ENCODE results near the gene ASCC1.

ASCC1 gene

DNA sequence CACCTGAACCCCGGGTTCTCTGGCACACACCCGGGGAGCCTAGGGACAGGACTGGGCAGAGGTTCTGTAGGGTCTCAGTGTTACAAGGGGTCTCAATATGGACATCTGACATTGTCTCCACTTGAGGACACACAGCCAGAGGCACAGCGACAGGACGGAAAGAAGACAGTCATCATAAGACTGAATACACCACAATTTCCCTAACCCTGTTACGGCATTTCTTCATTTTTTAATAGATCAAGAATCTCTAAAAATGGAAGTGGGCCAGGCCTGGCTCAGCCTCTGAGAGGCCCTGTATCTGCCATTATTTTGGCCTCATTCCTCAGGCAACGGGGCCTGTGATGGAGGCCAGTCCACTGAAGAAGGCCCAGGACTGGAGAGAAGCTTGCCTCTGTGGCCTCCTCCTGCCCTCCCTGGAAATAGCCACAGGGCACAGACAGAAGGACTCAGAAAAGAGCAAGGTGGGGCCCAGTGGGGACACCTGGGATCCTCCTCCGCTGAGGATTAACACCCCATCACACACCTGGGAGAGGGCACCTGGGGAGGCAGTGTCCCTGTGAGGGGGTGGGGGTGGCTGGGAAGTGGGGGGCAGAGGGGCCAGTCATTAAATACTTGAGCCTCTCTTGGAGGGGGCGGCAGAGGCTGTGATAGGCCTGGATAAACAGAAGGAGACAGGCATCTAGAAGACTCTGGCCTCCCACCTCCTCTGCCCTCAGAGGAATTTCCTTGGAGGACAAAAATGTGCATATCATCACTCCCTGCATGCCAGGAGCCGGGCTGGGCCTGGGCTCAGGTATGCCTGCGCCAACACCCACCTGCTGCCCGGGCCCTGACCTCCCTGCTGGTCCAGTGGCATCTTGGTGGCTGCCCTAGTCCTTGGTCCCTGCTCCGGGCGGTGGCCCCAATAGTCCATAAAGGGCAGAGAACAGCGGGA, 135.8 kb downstream of the ASCC1 start:
- DNase-seq: no peak

DNA sequence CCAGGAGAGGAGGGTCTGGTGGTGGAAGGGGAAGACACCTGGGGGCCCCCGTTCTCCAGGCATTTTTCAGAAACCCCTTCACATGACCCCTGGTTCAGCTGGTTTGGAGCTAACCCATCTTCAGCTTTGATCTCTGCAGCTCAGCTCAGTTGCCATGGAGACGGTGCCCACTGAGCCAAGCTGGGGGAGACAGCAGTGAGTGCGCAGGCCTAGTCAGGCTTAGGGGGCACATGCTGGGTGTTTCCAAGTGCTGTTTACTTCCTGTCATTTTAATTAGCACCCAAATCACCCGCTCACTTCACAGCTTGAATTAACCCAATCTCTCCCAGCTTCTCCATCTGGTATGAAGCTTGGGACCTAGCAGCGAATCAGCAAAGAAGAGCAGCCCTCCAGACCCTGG, 136.7 kb downstream of the ASCC1 start:
- DNase-seq: peak; percentile 42

DNA sequence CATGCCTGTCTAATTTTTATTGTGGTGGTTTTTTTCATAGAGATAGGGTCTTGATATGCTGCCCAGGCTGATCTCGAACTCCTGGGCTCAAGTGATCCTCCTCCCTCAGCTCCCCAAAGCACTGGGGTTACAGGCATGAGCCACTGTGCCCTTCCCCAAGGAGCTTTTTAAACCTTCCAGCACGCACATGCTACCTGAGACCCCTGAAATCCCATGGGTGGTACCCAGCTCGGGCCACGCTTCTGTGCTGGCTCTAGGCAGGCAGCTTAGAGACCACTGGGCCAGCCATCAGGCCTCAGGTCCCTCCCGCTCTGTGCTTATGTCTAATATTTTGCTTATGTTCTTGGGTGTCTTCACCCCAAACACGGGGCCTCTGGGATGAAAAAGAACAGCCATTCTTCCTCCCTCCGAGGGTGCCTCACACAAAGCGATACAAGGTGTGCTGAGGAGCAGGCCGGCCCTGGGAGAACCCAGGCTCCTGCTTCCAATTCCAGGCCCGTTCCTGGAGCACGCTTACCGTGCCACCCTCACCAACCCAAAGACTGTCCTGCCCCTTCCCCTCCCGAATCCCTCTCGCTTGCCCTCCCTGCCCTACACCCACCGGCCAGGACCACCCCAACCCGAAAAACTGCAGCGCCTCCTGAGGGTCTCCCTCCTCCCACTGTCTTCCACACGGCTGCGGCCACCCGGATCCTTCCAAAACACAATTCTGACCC, 138.6 kb downstream of the ASCC1 start:
- DNase-seq: no peak

DNA sequence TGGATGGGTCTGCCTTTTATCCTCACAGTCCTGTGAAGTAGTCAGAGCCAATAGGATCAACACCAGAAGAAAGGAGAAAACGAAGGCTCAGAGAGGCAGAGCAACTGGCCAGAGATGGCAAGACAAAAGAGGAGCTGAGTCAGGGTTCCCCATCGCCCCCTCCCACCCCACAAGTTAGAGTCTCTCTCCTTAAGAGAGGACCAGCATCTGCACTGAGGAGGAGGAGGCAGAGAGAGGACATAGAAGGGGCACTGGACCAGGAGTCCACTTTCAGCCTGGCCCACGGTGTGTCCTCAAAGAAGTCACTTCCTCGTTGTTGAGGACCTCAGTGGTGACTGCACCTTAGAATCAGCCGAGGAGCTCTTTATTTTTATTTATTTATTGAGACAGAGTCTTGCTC, 139.3 kb downstream of the ASCC1 start:
- no peak for DNase-seq

DNA sequence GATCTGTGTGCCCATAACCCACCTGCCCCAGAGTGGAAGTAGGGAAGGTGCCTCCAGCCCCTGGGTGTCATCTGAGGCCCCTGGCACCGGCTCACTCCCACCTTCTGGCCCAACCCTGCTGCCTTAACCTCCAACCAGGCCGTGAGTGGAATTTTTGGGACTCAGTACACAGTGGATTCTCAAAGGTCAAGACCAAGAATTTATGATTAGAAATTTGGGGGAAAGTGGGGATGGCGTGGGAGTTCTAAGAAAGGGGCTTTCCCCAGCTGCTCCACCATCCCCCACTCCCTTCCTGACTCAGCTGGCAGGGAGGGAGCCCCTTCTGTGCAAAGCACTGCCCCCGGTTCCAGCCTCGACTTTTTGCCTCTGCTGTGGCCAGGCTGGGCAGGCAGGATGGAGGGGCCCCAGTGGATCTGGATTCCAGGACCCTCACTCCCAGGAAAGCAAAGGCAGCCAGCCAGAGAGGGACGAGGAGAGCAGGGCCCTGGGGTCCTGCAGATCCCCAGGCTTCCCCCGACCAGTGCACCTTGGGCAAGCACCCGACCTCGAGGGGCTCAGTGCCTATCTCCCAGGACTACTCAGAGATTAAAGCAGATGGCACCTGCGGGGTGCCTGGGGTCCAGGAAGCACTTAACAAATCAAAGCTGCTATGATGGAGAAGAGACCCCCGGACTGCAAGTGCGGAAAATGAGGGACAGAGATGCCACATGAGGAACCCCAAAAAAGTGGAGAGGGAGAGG, 140.5 kb downstream of the ASCC1 start:
- DNase-seq: no peak

DNA sequence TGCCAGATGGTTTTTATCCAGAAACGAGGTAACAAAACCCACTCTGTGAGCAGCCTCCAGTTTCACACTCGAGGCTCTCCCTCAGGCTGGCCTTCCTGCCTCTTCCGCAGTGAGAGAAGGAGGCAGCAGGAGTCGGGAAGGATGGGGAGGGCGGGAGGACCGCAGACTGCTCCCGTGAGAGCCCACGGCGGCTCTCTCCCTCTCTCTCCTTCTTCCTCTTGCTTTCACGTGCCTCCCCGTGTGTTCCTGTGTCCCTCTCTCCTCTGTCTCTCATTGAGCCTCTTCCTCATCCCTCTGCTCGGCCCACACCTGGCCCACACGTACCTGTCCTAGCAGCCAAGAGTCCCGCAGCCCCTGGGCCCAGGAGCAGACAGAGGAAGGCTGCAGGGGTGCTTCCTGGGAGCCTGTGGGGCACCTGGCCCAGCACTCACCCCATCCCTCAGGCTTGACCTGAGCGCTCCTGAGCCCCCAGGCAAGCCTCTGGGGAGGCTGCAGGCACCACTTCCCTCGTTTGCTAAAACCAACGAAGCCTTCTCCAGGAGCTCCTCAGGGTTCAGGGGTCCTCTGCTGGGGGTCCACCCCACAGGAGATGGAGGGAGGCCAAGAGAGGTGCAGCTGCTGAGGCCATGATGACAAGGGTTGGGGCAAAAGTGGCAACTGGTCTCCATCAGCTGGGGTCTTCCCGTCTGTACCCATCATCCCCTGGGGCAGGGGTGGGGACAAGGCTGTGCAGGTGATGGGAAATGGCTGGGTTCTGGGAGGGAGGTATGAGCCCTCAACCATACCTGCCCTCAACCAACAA, 141.3 kb downstream of the ASCC1 start:
- DNase-seq: no peak

DNA sequence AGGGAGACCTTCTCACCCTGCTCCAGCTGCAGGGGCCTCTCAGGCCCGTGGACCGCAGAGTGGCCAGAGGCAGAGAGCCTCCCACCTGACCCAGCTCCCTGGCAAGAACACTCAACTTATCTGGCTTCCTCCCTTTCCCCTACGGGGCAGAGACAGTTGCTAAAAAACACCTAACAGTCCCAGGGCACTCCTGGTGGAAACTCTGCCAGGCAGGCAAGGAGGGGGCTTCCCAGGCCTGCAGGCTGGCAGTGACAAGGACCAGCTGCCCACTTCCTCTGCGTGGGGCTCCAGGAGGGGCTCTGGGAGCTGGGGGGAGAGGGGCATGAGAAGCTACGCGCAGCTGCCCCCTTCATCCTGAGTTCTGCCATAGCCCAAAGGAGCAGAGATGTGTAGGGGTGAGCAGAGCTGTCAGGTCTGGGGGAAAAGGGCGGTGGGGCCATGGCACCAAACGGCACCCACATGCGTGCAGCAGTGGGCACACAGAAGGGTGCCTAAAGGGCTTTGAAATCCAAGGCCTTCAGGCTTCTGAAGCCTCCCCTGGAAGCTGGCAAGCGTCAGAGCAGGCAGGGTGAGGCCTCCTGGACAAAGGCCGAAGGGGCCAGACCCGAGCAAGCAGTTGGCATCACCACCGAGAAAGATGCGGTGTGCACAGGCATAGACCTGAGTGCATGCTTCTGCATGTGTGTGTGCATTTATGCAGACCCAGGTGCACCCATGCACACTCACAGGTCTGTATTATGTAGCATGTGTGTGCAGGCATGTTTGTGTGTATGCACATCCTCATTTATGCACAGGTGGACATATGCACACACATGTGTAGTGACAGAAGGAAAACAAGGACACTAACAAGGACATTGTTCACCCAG, 142.1 kb downstream of the ASCC1 start:
- DNase-seq: no peak

DNA sequence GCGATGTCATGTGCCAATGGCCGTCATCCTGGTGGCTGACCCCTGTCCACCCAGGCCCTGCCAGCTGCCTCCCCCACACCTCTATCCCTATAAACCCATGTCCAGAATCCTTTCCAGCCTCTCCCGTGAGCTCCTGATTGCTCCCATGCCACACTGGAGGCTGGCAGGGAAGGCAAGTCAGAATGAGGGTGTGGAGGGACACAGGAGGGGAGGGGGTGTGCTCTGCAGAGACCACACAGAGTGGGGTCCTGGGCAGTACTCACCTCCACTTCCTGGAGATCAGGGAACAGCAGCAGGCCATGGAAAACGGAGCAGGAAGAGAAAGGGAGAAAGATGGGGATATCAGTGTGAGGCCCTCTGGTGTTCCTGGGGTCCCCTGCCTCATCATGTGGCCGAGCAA, 143.4 kb downstream of the ASCC1 start:
- no peak for DNase-seq

DNA sequence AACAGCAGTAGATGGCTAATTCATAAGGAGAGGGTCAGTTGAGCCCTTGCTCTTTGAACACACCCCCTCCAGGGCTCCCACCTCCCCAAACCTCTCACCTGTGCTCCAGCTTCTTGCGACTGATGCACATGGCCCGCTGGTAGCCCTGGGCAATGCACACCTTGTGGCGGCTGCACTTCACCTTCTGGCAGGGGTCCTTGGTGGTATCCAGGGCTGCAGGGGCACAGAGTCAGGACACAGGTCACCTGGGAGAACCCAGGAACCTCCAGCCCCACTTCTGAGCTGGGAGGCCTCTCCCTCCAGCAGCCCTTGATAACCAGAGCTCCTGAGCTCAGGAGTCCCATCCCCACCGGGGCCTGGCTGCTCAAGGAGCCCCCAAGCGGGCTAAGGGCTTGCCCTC, 144.0 kb downstream of the ASCC1 start:
- DNase-seq: no peak

DNA sequence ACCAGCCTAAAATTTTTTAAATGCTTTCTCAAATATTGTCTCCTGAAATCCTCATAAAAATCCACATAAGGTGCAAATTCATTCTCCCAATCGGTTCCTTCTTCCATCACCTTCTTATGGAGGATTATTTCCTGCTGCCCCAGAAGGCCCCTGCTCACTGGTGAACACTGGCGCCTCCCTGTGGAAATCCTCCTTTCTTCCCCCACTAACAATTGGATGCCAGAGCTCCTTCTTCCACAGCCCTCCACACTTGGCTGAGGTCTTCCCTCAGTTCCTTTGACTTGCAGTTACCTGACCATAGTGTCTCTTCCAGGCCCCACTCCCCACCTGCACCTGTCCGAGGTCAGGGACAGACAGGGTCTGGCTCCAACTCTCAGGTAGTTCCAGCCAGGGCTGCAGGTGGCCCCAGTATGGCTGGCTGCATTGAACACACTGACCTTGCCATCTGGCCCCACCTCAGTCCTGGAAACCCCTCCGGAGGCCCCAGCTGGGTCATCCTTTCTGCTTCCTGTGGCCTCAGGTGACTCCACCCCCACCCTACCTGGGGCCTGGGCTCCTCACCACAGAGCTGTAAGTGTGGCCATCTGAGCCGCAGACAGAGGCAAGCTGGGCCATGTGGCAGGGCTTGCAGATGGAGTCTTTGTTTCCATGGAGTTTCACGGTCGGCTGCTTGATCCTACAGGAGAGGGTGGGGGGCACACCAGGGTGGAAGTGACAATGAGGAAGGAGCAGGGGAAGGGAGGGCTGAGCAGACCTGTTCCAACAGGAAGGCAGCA, 146.1 kb downstream of the ASCC1 start:
- DNase-seq: no peak

DNA sequence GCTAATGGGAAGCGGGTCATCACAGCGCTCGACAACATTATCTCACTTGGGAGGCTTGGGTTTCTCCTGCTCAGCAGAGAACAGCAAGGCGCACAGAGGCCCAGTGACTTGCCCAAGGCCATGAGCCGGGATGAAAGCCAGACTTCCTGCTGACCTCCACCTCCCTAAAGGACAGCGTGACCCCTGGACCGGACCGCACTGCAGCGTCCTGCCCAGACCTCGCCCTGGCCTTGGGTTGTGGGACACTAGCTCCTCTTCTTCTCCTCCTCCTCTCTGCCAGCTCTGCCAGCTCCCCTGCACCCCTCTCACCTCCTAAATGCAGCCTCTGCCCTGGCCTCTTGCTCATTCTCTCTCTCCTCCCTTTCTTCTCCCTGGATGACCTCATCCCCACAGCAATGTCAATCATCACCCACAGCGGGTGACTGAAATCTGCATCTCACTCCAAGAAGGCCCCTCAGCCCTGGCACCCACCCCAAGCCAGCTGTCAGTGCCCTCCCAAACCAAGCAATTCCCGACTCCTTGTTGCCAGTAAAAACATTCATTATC, 147.1 kb downstream of the ASCC1 start:
- DNase-seq: no peak

DNA sequence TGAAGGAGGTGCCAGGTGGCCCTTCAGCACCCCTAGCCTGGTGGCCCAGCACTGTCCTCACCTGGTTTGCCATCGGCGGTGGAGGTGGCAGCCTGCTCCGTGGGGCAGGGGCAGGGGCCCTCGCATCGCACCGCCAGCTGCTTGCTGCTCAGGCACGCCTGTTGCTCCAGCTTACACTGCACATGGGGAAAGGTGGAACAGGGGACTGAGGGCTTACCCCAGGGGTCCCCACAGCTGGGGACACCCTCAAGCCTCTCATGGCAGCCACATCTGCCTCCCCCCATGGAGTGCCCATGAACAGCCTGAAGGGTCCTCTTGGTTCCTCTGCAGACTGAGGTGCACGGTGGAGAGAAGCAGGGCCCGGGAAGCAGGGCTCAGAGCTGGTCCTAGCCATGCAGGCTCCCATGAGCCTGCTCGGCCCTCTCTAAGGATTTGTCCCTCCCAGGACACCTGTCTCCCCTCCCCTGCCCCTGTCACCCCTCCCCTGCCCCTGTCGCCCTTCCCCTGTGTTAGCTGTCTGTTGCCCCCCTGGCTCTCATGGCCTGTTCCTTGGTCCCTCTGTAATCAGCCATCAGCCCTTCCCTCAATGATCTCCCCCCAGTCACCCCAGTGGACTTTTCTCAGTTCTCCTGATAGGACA, 147.8 kb downstream of the ASCC1 start:
- DNase-seq: no peak

DNA sequence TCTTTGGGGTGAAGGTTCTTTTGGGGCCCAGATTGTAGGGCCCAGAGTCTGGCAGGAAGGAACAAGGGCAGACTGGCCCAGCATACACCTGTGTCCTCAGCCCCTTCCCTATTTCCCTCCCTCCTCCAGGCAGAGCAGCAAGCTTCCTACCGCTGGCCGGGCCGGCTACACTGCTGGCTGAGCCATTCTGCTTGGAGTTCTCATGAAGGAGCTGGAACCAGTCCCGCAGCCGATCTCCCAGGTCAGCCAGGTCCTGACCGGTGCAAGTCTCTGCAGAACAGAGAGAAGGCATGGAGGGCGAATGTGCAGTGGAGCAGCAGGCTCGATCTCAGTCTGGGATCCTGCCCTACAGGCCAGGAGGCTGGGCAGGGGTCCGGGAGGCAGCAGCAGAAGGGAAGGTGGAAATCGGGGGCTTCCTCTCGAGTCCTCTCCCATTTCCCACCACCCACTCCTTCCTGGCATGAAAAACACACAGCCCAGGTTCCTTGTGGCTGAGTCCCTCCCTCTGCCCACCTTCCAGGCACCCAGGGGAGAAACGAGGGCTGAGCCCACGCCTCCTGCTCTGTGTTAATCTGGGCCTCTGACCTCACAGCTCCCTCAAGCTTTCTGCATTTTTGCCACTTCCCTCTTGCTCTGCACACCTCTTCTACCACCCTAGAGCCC, 148.5 kb downstream of the ASCC1 start:
- no peak for DNase-seq

DNA sequence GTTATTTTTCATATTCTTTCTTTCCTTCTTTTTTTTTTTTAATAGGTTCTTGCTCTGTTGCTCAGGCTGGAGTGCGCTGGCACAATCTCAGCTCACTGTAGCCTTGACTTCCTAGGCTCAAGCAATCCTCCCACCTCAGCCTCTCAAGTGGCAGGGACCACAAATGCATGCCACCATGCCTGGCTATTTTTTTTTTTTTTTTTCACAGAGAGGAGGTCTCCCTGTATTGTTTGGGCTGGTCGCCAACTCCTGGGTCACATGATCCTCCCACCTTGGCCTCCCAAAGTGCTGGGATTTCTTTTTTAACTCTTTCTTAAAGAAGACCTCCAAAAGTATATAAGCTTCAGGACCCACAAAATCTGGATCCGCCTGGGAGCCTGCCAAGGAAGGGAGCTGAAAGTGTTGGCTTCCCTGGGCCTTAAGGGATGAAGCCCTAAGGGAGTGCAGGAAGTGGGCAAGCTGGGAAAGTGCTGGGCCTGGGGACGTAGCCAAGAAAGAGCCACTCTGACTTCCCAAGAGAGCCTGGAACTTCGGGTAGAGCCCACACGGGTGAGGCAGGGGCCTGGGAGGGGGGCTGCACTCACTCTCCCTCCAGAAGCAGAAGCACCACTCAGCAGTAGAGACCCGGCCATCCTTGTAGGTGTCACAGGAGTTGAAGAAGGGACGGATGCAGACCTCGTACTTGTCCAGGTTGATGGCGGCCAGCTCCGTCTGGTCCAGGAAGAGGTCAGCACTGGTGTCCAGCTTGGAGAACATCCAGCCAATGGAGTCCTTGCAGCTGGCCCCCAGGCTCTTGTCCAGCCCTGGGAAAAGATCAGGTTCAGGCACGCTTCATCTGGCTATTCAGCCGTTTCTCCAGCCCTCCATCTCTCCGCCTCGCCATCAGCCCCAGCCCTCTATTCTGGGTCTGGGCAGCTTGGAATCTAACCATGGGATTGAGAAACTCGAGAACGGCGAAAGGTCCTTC, 149.5 kb downstream of the ASCC1 start:
- no peak for DNase-seq

DNA sequence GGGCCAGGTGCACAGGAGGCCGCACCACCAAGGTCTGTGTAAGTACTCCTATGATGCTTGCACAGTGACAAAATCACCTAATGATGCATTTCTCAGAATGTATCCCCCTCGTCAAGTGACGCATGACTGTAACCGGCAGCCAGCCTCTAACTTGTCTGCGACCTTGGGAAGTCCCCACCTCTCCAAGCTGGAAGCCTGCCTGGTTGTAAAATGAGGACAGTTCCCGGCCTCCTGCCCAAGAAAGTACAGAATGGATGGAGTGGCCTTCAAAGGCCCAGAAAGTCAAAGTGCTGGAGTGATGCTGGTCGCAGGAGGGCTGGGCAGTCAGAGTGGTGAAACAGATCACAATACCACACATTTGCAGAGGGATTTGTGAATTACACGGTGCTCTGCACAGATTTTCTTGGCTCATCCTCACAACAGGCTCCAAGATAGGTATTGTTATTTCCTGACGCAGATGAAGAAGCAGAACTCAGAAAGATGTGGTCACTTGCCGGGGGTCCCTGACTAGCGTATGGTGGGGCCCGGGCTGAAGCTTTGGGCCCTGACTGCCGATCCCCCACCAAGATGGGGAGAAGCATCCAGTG, 150.5 kb downstream of the ASCC1 start:
- no peak for DNase-seq

DNA sequence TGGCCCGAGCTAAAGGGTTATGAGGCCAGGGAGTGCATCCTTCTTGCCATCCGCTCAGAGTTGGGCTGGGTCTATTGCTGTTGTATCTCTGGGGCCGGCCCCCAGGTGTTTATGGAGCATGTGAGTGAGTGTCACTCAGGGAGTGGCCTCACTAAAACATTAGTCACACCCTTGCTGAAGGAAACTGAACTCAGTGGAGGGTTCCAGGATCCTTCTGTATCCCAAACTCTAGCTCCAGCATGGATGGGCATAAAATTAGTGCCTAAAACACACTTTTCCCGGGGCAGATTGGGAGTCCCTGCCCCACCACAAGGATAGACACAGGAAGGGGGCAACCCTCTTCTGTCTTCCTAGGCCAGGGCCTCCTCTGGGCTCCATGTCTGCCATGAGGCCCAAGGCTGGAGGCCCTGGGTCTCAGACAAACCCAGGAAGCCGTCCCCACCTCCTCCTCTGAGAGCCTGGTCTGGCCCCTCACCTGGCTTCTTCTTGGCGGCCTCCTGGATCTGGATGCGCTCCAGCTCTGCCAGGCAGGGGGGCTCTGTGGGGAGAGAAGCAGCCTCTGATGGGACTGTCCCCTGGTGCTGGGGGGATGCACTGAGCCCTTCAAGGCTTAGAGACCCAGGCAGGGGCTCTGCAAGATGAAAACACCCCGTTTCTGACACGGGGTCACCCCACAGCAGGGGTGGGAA, 152.2 kb downstream of the ASCC1 start:
- no peak for DNase-seq

Measured in activated CD4-positive, alpha-beta T cell treated with anti-CD3 and anti-CD28 coated beads for 1 hour (primary cell).